ENCODE results near the gene LIMK2. TPM values are rescaled to one million over a fixed set of nuclear protein-coding genes. Genes with fewer than 3 reads are reported as not detected.

LIMK2 gene
- total RNA-seq, 1 experiment from 2014 or later = 42.8 TPM

- CTCF ChIA-PET = interaction anchor here (1.1 to 7.5 kb wide), 3 partner anchors 9 to 29 kb away, joined by 5 to 54 read pairs (median 20); partner anchors contain the start of gene PIK3IP1
- Mint-ChIP-seq H3K4me3 (no peak overlapping the region), H3K36me3 (no peaks in the 10 kb centered on the region), H3K27me3 (ENCODE audit: low read depth) (no peaks in the 10 kb centered on the region), H3K4me1 (peaks cover 5% of the 10 kb centered on the region; the same call in 1 of the 2 replicates), H3K9me3 (no peaks in the 10 kb centered on the region), H3K27ac (no peak overlapping the region)
- DNase-seq (ENCODE audit: low spot score) (no peak), ATAC-seq (peak; percentile 53)
- TF ChIP-seq MAX (CRISPR knock-in tag; IDR thresholded peaks at IDR 0.05) (no peak), ARID4B (CRISPR knock-in tag; IDR thresholded peaks at IDR 0.05; ENCODE audit: borderline replicate concordance) (no peak), ETV6 (CRISPR knock-in tag; IDR thresholded peaks at IDR 0.05) (no peak), CREM (CRISPR knock-in tag; IDR thresholded peaks at IDR 0.05) (no peak), FOXP1 (CRISPR knock-in tag; IDR thresholded peaks at IDR 0.05; ENCODE audit: borderline replicate concordance) (no peak), ATF2 (CRISPR knock-in tag; IDR thresholded peaks at IDR 0.05; ENCODE audit: borderline replicate concordance, low read depth) (no peak), USF1 (CRISPR knock-in tag; IDR thresholded peaks at IDR 0.05) (no peak), SOX15 (CRISPR knock-in tag; IDR thresholded peaks at IDR 0.05) (no peak), FOXK1 (CRISPR knock-in tag; IDR thresholded peaks at IDR 0.05) (no peak), CTCF (IDR thresholded peaks at IDR 0.05) (no peak)
- POLR2A ChIA-PET = no interaction called here
These were observed 89.9 kb downstream of the LIMK2 start for GRCh38 chr22:31302006-31302405.

- H3K27ac Mint-ChIP-seq = no peak overlapping the region
- ChIA-PET CTCF (interaction anchor here (1.1 to 7.5 kb wide), 3 partner anchors 10 to 30 kb away, joined by 5 to 54 read pairs (median 20); partner anchors contain the start of gene PIK3IP1), POLR2A (no interaction called here)
- H3K4me3 Mint-ChIP-seq = no peak overlapping the region
- DNase-seq (ENCODE audit: low spot score) = no peak
- TF ChIP-seq ELF4 (CRISPR knock-in tag; IDR thresholded peaks at IDR 0.05; ENCODE audit: low read depth) (no peak), CDX4 (CRISPR knock-in tag; IDR thresholded peaks at IDR 0.05; ENCODE audit: borderline replicate concordance) (no peak), E2F1 (CRISPR knock-in tag; IDR thresholded peaks at IDR 0.05) (no peak), ZBTB43 (CRISPR knock-in tag; IDR thresholded peaks at IDR 0.05) (no peak)
- ATAC-seq = no peak
- H3K36me3 Mint-ChIP-seq = no peaks in the 10 kb centered on the region
- H3K4me1 Mint-ChIP-seq = peaks cover 5% of the 10 kb centered on the region; the same call in 1 of the 2 replicates
- H3K9me3 Mint-ChIP-seq = no peaks in the 10 kb centered on the region
- H3K27me3 Mint-ChIP-seq (ENCODE audit: low read depth) = no peaks in the 10 kb centered on the region
These were observed 90.4 kb downstream of the LIMK2 start for GRCh38 chr22:31302537-31302936.
